Fibroblast of skin of right quadriceps (primary cell): Measurements from ENCODE around the gene WWC2.

ENCODE experiments used
- DNase-seq: peaks from one replicate; pipeline ENCODE4 v3.0.0-alpha.2; 2013

Gene WWC2

GRCh38 chr4:183205193-183205592 is 106.1 kb downstream of the WWC2 start:
- DNase-seq: no peak

GRCh38 chr4:183205709-183206108 is 106.7 kb downstream of the WWC2 start:
- DNase-seq: no peak

GRCh38 chr4:183211533-183211932 is 112.5 kb downstream of the WWC2 start:
- no peak for DNase-seq

GRCh38 chr4:183213996-183214395 is 114.9 kb downstream of the WWC2 start:
- DNase-seq: no peak

GRCh38 chr4:183214912-183215488 is 115.9 kb downstream of the WWC2 start:
- DNase-seq: no peak

GRCh38 chr4:183220236-183220635 is 121.2 kb downstream of the WWC2 start:
- DNase-seq: no peak

- DNase-seq: no peak
Observed at GRCh38 chr4:183223053-183223452, 124.0 kb downstream of the WWC2 start.

- DNase-seq: peak; percentile 24
Observed at GRCh38 chr4:183229397-183229796, 130.3 kb downstream of the WWC2 start.

GRCh38 chr4:183240581-183241321 is 141.7 kb downstream of the WWC2 start:
- no peak for DNase-seq

- no peak for DNase-seq
Observed at GRCh38 chr4:183241322-183241640, 142.2 kb downstream of the WWC2 start.

- DNase-seq: no peak
Observed at GRCh38 chr4:183241721-183242151, 142.7 kb downstream of the WWC2 start.

GRCh38 chr4:183242291-183242690 is 143.2 kb downstream of the WWC2 start:
- no peak for DNase-seq

- no peak for DNase-seq
Observed at GRCh38 chr4:183244019-183244418, 145.0 kb downstream of the WWC2 start.

- DNase-seq: no peak
Observed at GRCh38 chr4:183244506-183244905, 145.4 kb downstream of the WWC2 start.

- no peak for DNase-seq
Observed at GRCh38 chr4:183248201-183248600, 149.1 kb downstream of the WWC2 start.

- DNase-seq: peak; percentile 32
Observed at GRCh38 chr4:183249854-183250253, 150.8 kb downstream of the WWC2 start.

GRCh38 chr4:183250831-183251230 is 151.8 kb downstream of the WWC2 start:
- no peak for DNase-seq

- no peak for DNase-seq
Observed at GRCh38 chr4:183252959-183253358, 153.9 kb downstream of the WWC2 start.

GRCh38 chr4:183253451-183253850 is 154.4 kb downstream of the WWC2 start:
- no peak for DNase-seq

GRCh38 chr4:183254162-183254561 is 155.1 kb downstream of the WWC2 start:
- DNase-seq: no peak

GRCh38 chr4:183255487-183255886 is 156.4 kb downstream of the WWC2 start:
- DNase-seq: no peak

- no peak for DNase-seq
Observed at GRCh38 chr4:183256343-183256742, 157.3 kb downstream of the WWC2 start.

GRCh38 chr4:183256756-183257385 is 157.8 kb downstream of the WWC2 start:
- peak; percentile 51 for DNase-seq

- no peak for DNase-seq
Observed at GRCh38 chr4:183257808-183258207, 158.8 kb downstream of the WWC2 start.
